GM23338 (cell line): ENCODE data around the gene SCN2B.

Experiments
- POLR2AphosphoS5 ChIP-seq: IDR thresholded peaks from 2 replicates; pipeline ENCODE4 v1.6.1; 2016; ENCODE audit warnings: antibody characterized with exemption, low read depth
- TF ChIP-seq, protein P1 (sequence below), 2 experiments: fragments of 200-600 bp in 1 of 2; sonication (generic) in 1 of 2; conservative IDR thresholded peaks; 2 replicates each; pipeline versions ENCODE4 v1.5.1 to v1.6.1; 2016 to 2017; ENCODE audit warnings: antibody characterized with exemption in 2 of 2, low read depth in 2 of 2, mild to moderate bottlenecking in 2 of 2, moderate library complexity in 1 of 2

DNA sequence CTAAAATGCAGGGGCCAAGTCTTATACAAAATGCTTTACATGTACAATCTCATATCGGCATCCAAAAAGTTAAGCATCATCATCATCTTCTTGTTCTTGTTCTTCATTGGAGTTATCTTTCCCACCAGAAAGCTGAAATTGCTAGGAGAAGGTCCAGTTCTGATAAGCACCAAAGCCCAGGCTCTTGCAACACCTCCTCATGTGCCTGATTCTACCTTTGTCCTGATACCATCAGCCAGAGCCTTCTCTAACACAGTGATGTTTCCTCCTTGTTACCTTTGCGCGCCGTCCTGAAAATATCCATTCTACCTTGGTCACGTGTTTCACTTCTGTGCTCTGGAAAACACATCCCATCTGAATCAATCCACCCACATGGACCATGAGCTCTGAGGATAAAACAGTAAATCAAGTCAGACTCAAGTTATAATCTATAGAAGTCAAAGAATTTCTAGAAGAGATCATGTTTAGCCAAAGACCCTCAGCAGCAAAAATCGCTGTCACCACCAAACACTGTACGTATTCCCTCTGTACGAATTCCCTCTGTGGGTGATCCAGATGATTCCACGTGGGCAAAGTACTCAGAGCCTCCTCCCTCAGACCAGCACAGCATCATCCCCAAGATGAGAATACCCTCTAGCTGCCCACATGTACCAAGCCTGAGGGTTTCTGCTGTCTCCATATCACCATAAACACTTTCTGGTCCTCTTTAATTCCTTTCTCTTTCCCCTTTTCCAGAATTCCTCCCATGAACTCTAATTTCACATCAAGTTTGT is 29.4 kb upstream of the SCN2B start:
- no peak for TF ChIP-seq POLR2AphosphoS5
- TF ChIP-seq, protein P1, sequence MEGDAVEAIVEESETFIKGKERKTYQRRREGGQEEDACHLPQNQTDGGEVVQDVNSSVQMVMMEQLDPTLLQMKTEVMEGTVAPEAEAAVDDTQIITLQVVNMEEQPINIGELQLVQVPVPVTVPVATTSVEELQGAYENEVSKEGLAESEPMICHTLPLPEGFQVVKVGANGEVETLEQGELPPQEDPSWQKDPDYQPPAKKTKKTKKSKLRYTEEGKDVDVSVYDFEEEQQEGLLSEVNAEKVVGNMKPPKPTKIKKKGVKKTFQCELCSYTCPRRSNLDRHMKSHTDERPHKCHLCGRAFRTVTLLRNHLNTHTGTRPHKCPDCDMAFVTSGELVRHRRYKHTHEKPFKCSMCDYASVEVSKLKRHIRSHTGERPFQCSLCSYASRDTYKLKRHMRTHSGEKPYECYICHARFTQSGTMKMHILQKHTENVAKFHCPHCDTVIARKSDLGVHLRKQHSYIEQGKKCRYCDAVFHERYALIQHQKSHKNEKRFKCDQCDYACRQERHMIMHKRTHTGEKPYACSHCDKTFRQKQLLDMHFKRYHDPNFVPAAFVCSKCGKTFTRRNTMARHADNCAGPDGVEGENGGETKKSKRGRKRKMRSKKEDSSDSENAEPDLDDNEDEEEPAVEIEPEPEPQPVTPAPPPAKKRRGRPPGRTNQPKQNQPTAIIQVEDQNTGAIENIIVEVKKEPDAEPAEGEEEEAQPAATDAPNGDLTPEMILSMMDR (conservative IDR thresholded peaks at IDR 0.05; ENCODE audit: low read depth in 2 of 2) = no peak
